BJ (cell line): Measurements from ENCODE around the gene KIAA1958. TPM values are rescaled to one million over a fixed set of nuclear protein-coding genes. Genes with fewer than 3 reads are reported as not detected.

Experiments used
- CTCF ChIA-PET: fragments of 350-600 bp; formaldehyde crosslinking; extraction: SDS; loops from one replicate; lab custom pipeline; 2021; ENCODE audit warnings: antibody characterized with exemption, inconsistent platforms; lab: Yijun Ruan, JAX
- POLR2A ChIA-PET: fragments of 300-600 bp; sonication (Branson Sonifier 250); formaldehyde crosslinking; extraction: SDS; loops from one replicate; lab custom pipeline; 2021; ENCODE audit warnings: antibody characterized with exemption; lab: Charles Lee
- DNase-seq: peaks from one replicate; pipeline ENCODE4 v3.0.0-alpha.2; 2011; ENCODE audit warnings: low read depth
- H3K27me3 ChIP-seq: 2 replicates; pipeline ENCODE4 v1.6.0; 2011; ENCODE audit warnings: low read length; ENCODE audit not compliant: control insufficient read depth, insufficient read depth
- H3K36me3 ChIP-seq: 2 replicates; pipeline ENCODE4 v1.5.1; 2011; ENCODE audit warnings: low read length; ENCODE audit not compliant: control insufficient read depth, insufficient read depth
- H3K4me3 ChIP-seq: 2 replicates; pipeline ENCODE4 v1.5.1; 2011; ENCODE audit warnings: low read depth, mild to moderate bottlenecking, control low read depth, low read length
- CTCF ChIP-seq: IDR thresholded peaks from 2 replicates; pipeline ENCODE4 v1.5.1; 2011; ENCODE audit warnings: low read depth, mild to moderate bottlenecking, control low read depth, inconsistent platforms, low read length, moderate library complexity; ENCODE audit not compliant: insufficient read depth
- polyA plus RNA-seq: library from polyadenylated mRNA; depleted of rRNA; stranded (reverse); fragments of >200 nt; gene quantifications from 2 replicates; pipeline ENCODE4 v1.2.3, GENCODE V29; 2011

The KIAA1958 gene
- polyA plus RNA-seq, 1 experiment: 2.2 TPM

- Histone ChIP-seq H3K27me3 (no peaks in the 10 kb centered on the region), H3K36me3 (no peaks in the 10 kb centered on the region), H3K4me3 (no peak overlapping the region)
- ChIA-PET CTCF (no interaction called here), POLR2A (no interaction called here)
- DNase-seq: no peak
- TF ChIP-seq CTCF: no peak
These were observed 62.4 kb downstream of the KIAA1958 start for GRCh38 chr9:112548836-112549595.

GRCh38 chr9:112550531-112550930 lies 63.9 kb downstream of the KIAA1958 start:
- Histone ChIP-seq H3K4me3 (no peak overlapping the region), H3K27me3 (no peaks in the 10 kb centered on the region), H3K36me3 (no peaks in the 10 kb centered on the region)
- POLR2A ChIA-PET: no interaction called here
- CTCF ChIA-PET: no interaction called here
- no peak for DNase-seq
- TF ChIP-seq CTCF: no peak

GRCh38 chr9:112551641-112552040 lies 65.0 kb downstream of the KIAA1958 start:
- no peak for DNase-seq
- no peak for TF ChIP-seq CTCF
- H3K36me3 ChIP-seq: no peaks in the 10 kb centered on the region
- H3K4me3 ChIP-seq: no peak overlapping the region
- H3K27me3 ChIP-seq: no peaks in the 10 kb centered on the region
- ChIA-PET POLR2A (no interaction called here), CTCF (no interaction called here)

GRCh38 chr9:112552229-112553056 lies 65.8 kb downstream of the KIAA1958 start:
- Histone ChIP-seq H3K36me3 (no peaks in the 10 kb centered on the region), H3K4me3 (no peak overlapping the region), H3K27me3 (no peaks in the 10 kb centered on the region)
- ChIA-PET POLR2A (no interaction called here), CTCF (interaction anchor here (1.0 kb wide), 1 partner anchor 16 kb away, joined by 3 read pairs; no protein-coding TSS in a partner anchor)
- no peak for DNase-seq
- no peak for TF ChIP-seq CTCF

- H3K27me3 ChIP-seq: no peaks in the 10 kb centered on the region
- no peak overlapping the region for H3K4me3 ChIP-seq
- no peak for DNase-seq
- POLR2A ChIA-PET: no interaction called here
- CTCF ChIA-PET: interaction anchor here (1.0 kb wide), 1 partner anchor 17 kb away, joined by 3 read pairs; no protein-coding TSS in a partner anchor
- H3K36me3 ChIP-seq: no peaks in the 10 kb centered on the region
- TF ChIP-seq CTCF: no peak
These were observed 66.7 kb downstream of the KIAA1958 start for GRCh38 chr9:112553256-112553826.
